ENCODE measurements around the gene NDUFAB1. TPM values are rescaled to one million over a fixed set of nuclear protein-coding genes. Genes with fewer than 3 reads are reported as not detected.

NDUFAB1 gene
- total and polyA plus RNA-seq, 2 of the 13 experiments (the other 11 are each of a cell fraction or from before 2014, with no cell fraction given), result 221 to 601 TPM

DNA sequence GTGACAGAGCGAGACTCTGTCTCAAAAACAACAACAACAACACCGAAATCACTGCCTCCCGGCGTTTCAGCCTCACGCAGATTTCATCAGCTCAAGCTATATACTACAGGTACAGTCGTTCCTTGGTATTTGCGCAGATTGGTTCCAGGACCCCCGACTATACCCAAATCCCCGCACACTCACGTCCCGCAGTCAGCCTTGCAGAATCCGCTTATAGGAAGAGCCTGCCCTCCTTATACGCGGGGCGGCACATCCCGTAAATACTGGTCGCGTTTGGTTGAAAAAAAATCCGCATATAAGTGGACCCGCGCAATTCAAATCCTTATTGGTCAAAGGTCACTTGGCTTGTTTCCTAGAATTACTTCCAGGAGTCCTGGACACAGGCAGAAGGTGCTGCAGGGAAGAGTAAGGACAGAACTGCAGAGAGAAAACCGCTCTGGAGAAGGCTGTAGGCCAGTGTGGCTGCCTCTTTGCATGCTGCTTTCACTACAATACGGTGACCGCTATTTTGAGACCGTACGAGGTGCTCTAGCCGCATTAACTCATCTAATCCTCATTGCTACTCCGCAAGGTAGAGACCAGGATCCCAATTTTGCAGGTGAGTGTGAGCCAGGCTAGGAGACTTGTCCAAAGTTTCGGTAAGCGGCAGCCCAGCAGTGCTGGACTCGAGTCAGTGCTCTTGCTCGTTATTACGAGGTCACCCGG lies 718 bp downstream of the NDUFAB1 start (continued):
- no peak for TF ChIP-seq RXRB (CRISPR knock-in tag; IDR thresholded peaks at IDR 0.05; ENCODE audit: borderline replicate concordance)
- no peak for TF ChIP-seq MTA3 (CRISPR knock-in tag; IDR thresholded peaks at IDR 0.05)
- no peak for TF ChIP-seq NR2F1 (CRISPR knock-in tag; IDR thresholded peaks at IDR 0.05)
- TF ChIP-seq HOXD1 (CRISPR knock-in tag; IDR thresholded peaks at IDR 0.05), result 0 out of 2 replicates have a peak, but pooled peaks have one; percentile 19
- TF ChIP-seq ZNF431 (CRISPR knock-in tag; IDR thresholded peaks at IDR 0.05; ENCODE audit: borderline replicate concordance, low read depth), result no peak
- TF ChIP-seq MED8 (CRISPR knock-in tag; IDR thresholded peaks at IDR 0.05; ENCODE audit: insufficient replicate concordance), result peak; percentile 41
- TF ChIP-seq, protein P1, sequence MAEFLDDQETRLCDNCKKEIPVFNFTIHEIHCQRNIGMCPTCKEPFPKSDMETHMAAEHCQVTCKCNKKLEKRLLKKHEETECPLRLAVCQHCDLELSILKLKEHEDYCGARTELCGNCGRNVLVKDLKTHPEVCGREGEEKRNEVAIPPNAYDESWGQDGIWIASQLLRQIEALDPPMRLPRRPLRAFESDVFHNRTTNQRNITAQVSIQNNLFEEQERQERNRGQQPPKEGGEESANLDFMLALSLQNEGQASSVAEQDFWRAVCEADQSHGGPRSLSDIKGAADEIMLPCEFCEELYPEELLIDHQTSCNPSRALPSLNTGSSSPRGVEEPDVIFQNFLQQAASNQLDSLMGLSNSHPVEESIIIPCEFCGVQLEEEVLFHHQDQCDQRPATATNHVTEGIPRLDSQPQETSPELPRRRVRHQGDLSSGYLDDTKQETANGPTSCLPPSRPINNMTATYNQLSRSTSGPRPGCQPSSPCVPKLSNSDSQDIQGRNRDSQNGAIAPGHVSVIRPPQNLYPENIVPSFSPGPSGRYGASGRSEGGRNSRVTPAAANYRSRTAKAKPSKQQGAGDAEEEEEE (CRISPR knock-in tag; IDR thresholded peaks at IDR 0.05; ENCODE audit: borderline replicate concordance), result no peak
- TF ChIP-seq HNF4G (IDR thresholded peaks at IDR 0.05; ENCODE audit: borderline replicate concordance, low read depth, low read length), result peak; percentile 33; the same call in 1 of the 2 replicates
- TF ChIP-seq HNF4G (CRISPR knock-in tag; IDR thresholded peaks at IDR 0.05; ENCODE audit: borderline replicate concordance, low read depth), result no peak
- TF ChIP-seq ZBTB20 (CRISPR knock-in tag; IDR thresholded peaks at IDR 0.05; ENCODE audit: borderline replicate concordance, low read depth), result peak; percentile 54
- TF ChIP-seq ZNF790 (CRISPR knock-in tag; IDR thresholded peaks at IDR 0.05; ENCODE audit: borderline replicate concordance), result no peak
- TF ChIP-seq ZNF781 (CRISPR knock-in tag; IDR thresholded peaks at IDR 0.05; ENCODE audit: borderline replicate concordance, not compliant biosample characterization), result peak; percentile 22
- TF ChIP-seq, protein P2, sequence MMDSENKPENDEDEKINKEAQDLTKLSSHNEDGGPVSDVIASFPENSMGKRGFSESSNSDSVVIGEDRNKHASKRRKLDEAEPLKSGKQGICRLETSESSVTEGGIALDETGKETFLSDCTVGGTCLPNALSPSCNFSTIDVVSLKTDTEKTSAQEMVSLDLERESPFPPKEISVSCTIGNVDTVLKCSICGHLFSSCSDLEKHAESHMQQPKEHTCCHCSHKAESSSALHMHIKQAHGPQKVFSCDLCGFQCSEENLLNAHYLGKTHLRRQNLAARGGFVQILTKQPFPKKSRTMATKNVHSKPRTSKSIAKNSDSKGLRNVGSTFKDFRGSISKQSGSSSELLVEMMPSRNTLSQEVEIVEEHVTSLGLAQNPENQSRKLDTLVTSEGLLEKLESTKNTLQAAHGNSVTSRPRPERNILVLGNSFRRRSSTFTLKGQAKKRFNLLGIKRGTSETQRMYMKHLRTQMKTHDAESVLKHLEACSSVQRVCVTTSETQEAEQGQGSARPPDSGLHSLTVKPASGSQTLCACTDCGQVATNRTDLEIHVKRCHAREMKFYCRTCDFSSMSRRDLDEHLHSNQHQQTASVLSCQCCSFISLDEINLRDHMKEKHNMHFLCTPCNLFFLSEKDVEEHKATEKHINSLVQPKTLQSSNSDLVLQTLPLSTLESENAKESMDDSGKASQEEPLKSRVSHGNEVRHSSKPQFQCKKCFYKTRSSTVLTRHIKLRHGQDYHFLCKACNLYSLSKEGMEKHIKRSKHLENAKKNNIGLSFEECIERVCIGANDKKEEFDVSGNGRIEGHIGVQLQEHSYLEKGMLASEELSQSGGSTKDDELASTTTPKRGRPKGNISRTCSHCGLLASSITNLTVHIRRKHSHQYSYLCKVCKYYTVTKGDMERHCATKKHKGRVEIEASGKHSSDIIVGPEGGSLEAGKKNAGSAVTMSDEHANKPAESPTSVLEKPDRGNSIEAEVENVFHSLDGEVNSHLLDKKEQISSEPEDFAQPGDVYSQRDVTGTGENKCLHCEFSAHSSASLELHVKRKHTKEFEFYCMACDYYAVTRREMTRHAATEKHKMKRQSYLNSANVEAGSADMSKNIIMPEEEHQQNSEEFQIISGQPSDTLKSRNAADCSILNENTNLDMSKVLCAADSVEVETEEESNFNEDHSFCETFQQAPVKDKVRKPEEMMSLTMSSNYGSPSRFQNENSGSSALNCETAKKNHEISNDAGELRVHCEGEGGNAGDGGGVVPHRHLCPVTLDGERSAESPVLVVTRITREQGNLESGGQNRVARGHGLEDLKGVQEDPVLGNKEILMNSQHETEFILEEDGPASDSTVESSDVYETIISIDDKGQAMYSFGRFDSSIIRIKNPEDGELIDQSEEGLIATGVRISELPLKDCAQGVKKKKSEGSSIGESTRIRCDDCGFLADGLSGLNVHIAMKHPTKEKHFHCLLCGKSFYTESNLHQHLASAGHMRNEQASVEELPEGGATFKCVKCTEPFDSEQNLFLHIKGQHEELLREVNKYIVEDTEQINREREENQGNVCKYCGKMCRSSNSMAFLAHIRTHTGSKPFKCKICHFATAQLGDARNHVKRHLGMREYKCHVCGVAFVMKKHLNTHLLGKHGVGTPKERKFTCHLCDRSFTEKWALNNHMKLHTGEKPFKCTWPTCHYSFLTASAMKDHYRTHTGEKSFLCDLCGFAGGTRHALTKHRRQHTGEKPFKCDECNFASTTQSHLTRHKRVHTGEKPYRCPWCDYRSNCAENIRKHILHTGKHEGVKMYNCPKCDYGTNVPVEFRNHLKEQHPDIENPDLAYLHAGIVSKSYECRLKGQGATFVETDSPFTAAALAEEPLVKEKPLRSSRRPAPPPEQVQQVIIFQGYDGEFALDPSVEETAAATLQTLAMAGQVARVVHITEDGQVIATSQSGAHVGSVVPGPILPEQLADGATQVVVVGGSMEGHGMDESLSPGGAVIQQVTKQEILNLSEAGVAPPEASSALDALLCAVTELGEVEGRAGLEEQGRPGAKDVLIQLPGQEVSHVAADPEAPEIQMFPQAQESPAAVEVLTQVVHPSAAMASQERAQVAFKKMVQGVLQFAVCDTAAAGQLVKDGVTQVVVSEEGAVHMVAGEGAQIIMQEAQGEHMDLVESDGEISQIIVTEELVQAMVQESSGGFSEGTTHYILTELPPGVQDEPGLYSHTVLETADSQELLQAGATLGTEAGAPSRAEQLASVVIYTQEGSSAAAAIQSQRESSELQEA (CRISPR knock-in tag; IDR thresholded peaks at IDR 0.05; ENCODE audit: not compliant biosample characterization), result no peak
- no peak for TF ChIP-seq CREM (IDR thresholded peaks at IDR 0.05)
- no peak for TF ChIP-seq CREM (CRISPR knock-in tag; IDR thresholded peaks at IDR 0.05)
- TF ChIP-seq SIN3B (IDR thresholded peaks at IDR 0.05; ENCODE audit: low read length), result peak; percentile 67; the same call in 1 of the 2 replicates
- peak; percentile 96; the same call in 1 of the 2 replicates for TF ChIP-seq ZNF850 (CRISPR knock-in tag; conservative IDR thresholded peaks at IDR 0.05)
- no peak; the same call in 1 of the 2 replicates for TF ChIP-seq KAT7 (CRISPR knock-in tag; IDR thresholded peaks at IDR 0.05; ENCODE audit: borderline replicate concordance)
- peak; percentile 49; the same call in 1 of the 2 replicates for TF ChIP-seq ZFP36L1 (CRISPR knock-in tag; IDR thresholded peaks at IDR 0.05)
- TF ChIP-seq ZNF598 (CRISPR knock-in tag; IDR thresholded peaks at IDR 0.05; ENCODE audit: borderline replicate concordance), result 0 out of 2 replicates have a peak, but pooled peaks have one; percentile 17

All from HepG2 (cell line).